ENCODE measurements around the gene PCSK4. TPM values are rescaled to one million over a fixed set of nuclear protein-coding genes. Genes with fewer than 3 reads are reported as not detected.
A peak's percentile ranks its signal among the peaks of the same experiment; 100 is the strongest.

PCSK4 gene
- total and polyA plus RNA-seq, 2 of the 13 experiments (the other 11 are each of a cell fraction or from before 2014, with no cell fraction given) = 2.0 to 2.7 TPM

DNA sequence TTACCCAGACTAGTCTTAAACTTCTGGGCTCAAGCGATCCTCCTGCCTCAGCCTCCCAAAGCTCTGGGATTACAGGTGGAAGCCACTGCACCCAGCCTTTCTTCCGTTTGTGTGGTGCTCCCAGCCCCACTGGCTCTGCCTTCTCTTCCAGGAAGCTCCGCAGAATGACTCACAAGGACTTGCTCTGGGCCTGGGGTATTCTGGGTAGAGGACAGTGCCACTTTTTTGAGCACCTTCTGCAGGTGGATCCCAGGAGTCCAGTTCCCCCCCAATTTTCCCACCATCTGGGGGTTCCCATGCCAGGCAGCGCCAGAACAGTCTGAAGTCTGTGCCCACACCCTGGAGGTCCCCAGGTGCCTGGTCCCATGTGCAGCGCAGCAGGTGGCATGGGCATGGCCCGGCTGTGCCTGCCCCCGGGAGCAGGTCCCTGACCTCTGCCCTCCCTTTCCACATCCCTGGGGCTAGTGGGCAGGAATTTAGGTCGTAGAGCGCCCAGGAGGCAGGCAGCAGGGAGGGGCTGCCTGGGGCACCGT, 2.4 kb upstream of the PCSK4 start (continued):
- TF ChIP-seq, protein P1, sequence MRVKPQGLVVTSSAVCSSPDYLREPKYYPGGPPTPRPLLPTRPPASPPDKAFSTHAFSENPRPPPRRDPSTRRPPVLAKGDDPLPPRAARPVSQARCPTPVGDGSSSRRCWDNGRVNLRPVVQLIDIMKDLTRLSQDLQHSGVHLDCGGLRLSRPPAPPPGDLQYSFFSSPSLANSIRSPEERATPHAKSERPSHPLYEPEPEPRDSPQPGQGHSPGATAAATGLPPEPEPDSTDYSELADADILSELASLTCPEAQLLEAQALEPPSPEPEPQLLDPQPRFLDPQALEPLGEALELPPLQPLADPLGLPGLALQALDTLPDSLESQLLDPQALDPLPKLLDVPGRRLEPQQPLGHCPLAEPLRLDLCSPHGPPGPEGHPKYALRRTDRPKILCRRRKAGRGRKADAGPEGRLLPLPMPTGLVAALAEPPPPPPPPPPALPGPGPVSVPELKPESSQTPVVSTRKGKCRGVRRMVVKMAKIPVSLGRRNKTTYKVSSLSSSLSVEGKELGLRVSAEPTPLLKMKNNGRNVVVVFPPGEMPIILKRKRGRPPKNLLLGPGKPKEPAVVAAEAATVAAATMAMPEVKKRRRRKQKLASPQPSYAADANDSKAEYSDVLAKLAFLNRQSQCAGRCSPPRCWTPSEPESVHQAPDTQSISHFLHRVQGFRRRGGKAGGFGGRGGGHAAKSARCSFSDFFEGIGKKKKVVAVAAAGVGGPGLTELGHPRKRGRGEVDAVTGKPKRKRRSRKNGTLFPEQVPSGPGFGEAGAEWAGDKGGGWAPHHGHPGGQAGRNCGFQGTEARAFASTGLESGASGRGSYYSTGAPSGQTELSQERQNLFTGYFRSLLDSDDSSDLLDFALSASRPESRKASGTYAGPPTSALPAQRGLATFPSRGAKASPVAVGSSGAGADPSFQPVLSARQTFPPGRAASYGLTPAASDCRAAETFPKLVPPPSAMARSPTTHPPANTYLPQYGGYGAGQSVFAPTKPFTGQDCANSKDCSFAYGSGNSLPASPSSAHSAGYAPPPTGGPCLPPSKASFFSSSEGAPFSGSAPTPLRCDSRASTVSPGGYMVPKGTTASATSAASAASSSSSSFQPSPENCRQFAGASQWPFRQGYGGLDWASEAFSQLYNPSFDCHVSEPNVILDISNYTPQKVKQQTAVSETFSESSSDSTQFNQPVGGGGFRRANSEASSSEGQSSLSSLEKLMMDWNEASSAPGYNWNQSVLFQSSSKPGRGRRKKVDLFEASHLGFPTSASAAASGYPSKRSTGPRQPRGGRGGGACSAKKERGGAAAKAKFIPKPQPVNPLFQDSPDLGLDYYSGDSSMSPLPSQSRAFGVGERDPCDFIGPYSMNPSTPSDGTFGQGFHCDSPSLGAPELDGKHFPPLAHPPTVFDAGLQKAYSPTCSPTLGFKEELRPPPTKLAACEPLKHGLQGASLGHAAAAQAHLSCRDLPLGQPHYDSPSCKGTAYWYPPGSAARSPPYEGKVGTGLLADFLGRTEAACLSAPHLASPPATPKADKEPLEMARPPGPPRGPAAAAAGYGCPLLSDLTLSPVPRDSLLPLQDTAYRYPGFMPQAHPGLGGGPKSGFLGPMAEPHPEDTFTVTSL (CRISPR knock-in tag; IDR thresholded peaks at IDR 0.05; ENCODE audit: borderline replicate concordance) = no peak
- no peak for TF ChIP-seq TCF7 (IDR thresholded peaks at IDR 0.05; ENCODE audit: low read depth)
- no peak for TF ChIP-seq ZNF235 (CRISPR knock-in tag; IDR thresholded peaks at IDR 0.05; ENCODE audit: borderline replicate concordance)
- no peak for TF ChIP-seq TGIF2 (CRISPR knock-in tag; IDR thresholded peaks at IDR 0.05)
- TF ChIP-seq TMF1 (CRISPR knock-in tag; IDR thresholded peaks at IDR 0.05; ENCODE audit: low read depth) = no peak
- TF ChIP-seq ERF (CRISPR knock-in tag; IDR thresholded peaks at IDR 0.05) = no peak
- 0 out of 2 replicates have a peak, but pooled peaks have one; percentile 58 for TF ChIP-seq THAP7 (CRISPR knock-in tag; IDR thresholded peaks at IDR 0.05)
- TF ChIP-seq SP5 (CRISPR knock-in tag; IDR thresholded peaks at IDR 0.05; ENCODE audit: borderline replicate concordance, low read depth) = no peak
- no peak for TF ChIP-seq ZHX2 (IDR thresholded peaks at IDR 0.05; ENCODE audit: low read depth)
- no peak for TF ChIP-seq ZHX2 (CRISPR knock-in tag; IDR thresholded peaks at IDR 0.05; ENCODE audit: borderline replicate concordance)
- no peak for TF ChIP-seq MIER3 (CRISPR knock-in tag; IDR thresholded peaks at IDR 0.05; ENCODE audit: borderline replicate concordance)
- no peak for TF ChIP-seq ZNF382 (CRISPR knock-in tag; IDR thresholded peaks at IDR 0.05; ENCODE audit: borderline replicate concordance)
- TF ChIP-seq ZBTB38 (CRISPR knock-in tag; IDR thresholded peaks at IDR 0.05) = no peak
- TF ChIP-seq ADNP (CRISPR knock-in tag; IDR thresholded peaks at IDR 0.05) = no peak
- no peak for TF ChIP-seq MATR3 (CRISPR knock-in tag; IDR thresholded peaks at IDR 0.05)
- no peak for TF ChIP-seq RARG (CRISPR knock-in tag; IDR thresholded peaks at IDR 0.05; ENCODE audit: low read depth)
- no peak for TF ChIP-seq CREB1 (IDR thresholded peaks at IDR 0.05)
- TF ChIP-seq CREB1 (CRISPR knock-in tag; IDR thresholded peaks at IDR 0.05) = no peak
- TF ChIP-seq ZNF557 (CRISPR knock-in tag; IDR thresholded peaks at IDR 0.05) = no peak
- TF ChIP-seq ZNF460 (CRISPR knock-in tag; IDR thresholded peaks at IDR 0.05; ENCODE audit: borderline replicate concordance) = no peak
- TF ChIP-seq TAF1 (CRISPR knock-in tag; IDR thresholded peaks at IDR 0.05) = no peak

Measured in HepG2 (cell line).